Camera-type eye (tissue), 1 donor: ENCODE results near the gene EIF3L. TPM values are rescaled to one million over a fixed set of nuclear protein-coding genes. Genes with fewer than 3 reads are reported as not detected.

Experiments used
- total RNA-seq: library from RNA; depleted of rRNA; stranded (reverse); fragments of >200 nt; gene quantifications from one replicate; pipeline ENCODE4 v1.2.3, GENCODE V29; 2014

The EIF3L gene
- total RNA-seq = 485 TPM

DNA sequence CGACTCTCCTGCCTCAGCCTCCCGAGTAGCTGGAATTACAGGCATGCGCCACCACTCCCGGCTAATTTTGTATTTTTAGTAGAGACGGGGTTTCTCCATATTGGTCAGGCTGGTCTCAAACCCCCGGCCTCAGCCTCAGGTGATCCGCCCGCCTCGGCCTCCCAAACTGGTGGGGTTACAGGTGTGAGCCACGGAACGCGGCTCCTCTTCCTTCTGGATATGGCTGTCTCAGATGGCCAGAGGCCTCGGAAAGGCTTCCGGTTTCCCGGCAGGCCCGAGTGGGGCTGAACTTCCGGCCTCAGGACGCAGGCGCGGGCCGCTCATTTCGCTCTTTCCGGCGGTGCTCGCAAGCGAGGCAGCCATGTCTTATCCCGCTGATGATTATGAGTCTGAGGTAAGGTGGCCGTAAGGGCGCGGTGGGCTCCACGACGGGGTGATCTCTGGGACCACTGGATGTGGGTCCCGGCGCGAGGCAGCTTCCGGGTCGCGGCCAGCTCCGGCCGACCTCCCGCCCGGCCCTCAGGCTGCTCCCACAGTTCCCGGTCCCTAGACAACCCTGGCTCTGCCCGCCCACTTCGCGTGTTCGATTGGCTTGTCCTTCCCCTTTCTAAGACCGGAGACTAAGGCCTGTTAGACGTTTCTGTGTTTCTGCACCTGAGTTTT is at the start of gene EIF3L:
Gene EIF3L (plus strand): TSS at position 331 of the 663 bp plus-strand sequence. CDS start 31 bp downstream, at position 362.

GRCh38 chr22:37807410-37808293 is 41.6 kb upstream of the EIF3L start, which contains the start of gene GCAT:
Gene GCAT, plus strand, starts transcription at chr22:37807934. Its CDS starts 34 bp downstream, at chr22:37807968.

DNA sequence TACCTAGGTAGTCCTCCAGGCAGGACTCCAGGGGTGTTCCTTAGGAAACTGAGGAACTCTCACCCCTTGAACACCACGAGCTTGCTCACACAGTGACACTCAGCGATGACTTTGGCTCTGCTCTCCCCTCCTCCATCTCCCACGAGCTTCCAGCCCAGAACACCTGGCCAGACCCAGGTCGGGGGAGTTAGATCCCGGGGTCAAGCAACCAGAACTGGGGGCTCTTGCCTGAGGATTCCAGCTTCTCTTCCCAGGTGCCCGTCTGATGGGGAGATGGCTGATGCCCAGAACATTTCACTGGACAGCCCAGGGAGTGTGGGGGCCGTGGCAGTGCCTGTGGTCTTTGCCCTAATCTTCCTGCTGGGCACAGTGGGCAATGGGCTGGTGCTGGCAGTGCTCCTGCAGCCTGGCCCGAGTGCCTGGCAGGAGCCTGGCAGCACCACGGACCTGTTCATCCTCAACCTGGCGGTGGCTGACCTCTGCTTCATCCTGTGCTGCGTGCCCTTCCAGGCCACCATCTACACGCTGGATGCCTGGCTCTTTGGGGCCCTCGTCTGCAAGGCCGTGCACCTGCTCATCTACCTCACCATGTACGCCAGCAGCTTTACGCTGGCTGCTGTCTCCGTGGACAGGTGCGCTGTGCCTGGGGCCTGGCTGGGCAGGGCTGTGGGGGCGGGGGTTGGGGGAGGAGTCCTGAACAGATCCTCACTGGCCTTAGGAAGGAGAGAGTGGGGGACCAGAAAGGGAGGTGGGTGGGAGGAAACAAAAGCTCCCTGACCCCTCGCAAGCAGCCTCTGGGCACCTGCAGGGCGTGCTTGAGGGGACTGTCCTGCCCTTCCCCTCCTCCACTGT is 25.9 kb upstream of the EIF3L start, which contains the start of gene GALR3:
Gene GALR3 (plus strand): TSS at position 249 of the 852 bp plus-strand sequence. CDS start 25 bp downstream, at position 274.

DNA sequence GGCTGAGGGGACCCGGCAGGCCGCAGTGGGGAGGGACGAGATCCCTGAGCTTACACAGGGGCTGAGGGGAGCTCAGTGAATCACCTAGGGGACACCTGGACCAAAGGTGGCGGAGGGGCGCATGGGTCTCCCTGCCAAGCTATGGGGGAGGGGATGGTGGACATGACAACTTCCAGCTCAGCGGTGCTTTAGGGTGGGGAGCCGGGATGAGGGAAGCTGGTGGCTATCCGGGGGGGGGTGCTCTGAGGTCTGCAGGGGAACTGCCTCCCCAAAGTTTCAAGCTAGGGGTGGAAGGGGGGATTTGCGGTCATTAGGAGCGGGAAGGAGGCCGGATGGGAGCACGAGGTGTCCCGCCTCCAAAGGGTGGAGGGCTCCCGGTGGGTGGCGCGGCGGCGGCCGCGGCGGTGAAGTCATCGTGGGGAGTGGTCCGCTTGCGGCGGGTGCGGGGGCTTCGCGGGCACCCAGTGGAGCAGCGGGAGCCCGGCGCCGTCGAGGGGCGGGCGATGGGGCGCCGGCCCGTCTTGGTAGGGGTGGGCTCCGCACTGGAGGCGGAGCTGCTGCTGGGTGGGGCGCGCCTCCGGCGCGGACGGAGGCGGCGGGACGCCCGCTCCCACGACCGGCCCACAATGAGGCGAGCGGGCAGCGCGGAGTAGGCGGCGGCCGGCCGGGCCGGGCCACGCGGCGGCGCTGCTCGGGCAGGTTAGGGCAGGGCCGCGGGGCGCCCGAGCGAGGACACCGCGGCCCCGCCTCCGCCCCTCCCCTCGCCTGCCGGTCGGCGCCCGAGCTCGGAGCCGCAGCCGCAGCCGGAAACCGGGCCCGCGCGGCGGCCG is 56.5 kb downstream of the EIF3L start, which contains the start of gene MICALL1:
Gene MICALL1 (plus strand): TSS at position 764 of the 830 bp plus-strand sequence. CDS start 126 bp downstream, outside the sequence.

Other genes starting within 250 kb of the EIF3L start
- 54.9 TPM for gene GGA1, start 240.6 kb upstream of the EIF3L start, total RNA-seq
- 7.3 TPM for gene SH3BP1, start 209.8 kb upstream of the EIF3L start, total RNA-seq
- 24.4 TPM for gene PDXP, start 190.7 kb upstream of the EIF3L start, total RNA-seq
- gene LGALS1, start 173.8 kb upstream of the EIF3L start, total RNA-seq = 510 TPM
- 24.6 TPM for gene NOL12, start 163.1 kb upstream of the EIF3L start, total RNA-seq
- gene TRIOBP, start 152.4 kb upstream of the EIF3L start, total RNA-seq = 83.3 TPM
- gene GCAT, start 41.5 kb upstream of the EIF3L start, total RNA-seq = 15.8 TPM
- gene GALR3, start 26.0 kb upstream of the EIF3L start, total RNA-seq = not detected
- gene ANKRD54, start 5.1 kb upstream of the EIF3L start, total RNA-seq = 41.6 TPM
- gene MICALL1, start 56.9 kb downstream of the EIF3L start, total RNA-seq = 20.8 TPM
- gene C22orf23, start 104.2 kb downstream of the EIF3L start, total RNA-seq = not detected
- 32.8 TPM for gene POLR2F, start 104.3 kb downstream of the EIF3L start, total RNA-seq
- gene SOX10, start 135.1 kb downstream of the EIF3L start, total RNA-seq = 14.1 TPM
- 33.2 TPM for gene PICK1, start 208.0 kb downstream of the EIF3L start, total RNA-seq
- 12.6 TPM for gene SLC16A8, start 234.8 kb downstream of the EIF3L start, total RNA-seq